ENCODE measurements around the gene PLXDC1.

- TF ChIP-seq CTCF (IDR thresholded peaks at IDR 0.05) (no peak), POLR2AphosphoS5 (IDR thresholded peaks at IDR 0.05) (peak; percentile 79 to 92 (median 92)), POLR2A (IDR thresholded peaks at IDR 0.05) (peak; percentile 55)
Measured at GRCh38 chr17:39200070-39200879, 48.8 kb upstream of the PLXDC1 start, which contains the start of gene RPL19.
